SK-N-SH treated with all-trans-retinoic acid at 6 μM for 48 hours (cell line): Measurements from ENCODE around the gene BTG3.

Experiments
- ARNTL ChIP-seq: fragments of 450-650 bp; formaldehyde crosslinking; IDR thresholded peaks from 2 replicates; pipeline ENCODE4 v1.5.0; 2020; ENCODE audit warnings: low read depth, mild to moderate bottlenecking, moderate library complexity, borderline replicate concordance
- BACH2 ChIP-seq: fragments of 250-450 bp; sonication (Bioruptor Pico); IDR thresholded peaks from 2 replicates; pipeline ENCODE4 v1.9.0; 2021; ENCODE audit warnings: mild to moderate bottlenecking, borderline replicate concordance
- OSR1 ChIP-seq: fragments of 250-450 bp; sonication (Bioruptor Pico); IDR thresholded peaks from 2 replicates; pipeline ENCODE4 v1.8.0; 2022; ENCODE audit warnings: moderate library complexity, mild to moderate bottlenecking, inconsistent platforms
- TCF4 ChIP-seq: fragments of 250-450 bp; sonication (Bioruptor Pico); IDR thresholded peaks from 2 replicates; pipeline ENCODE4 v1.8.0; 2021; ENCODE audit warnings: mild to moderate bottlenecking, moderate library complexity, borderline replicate concordance
- ZNF70 ChIP-seq: fragments of 450-650 bp; formaldehyde crosslinking; IDR thresholded peaks from 2 replicates; pipeline ENCODE4 v1.5.0; 2020; ENCODE audit warnings: mild to moderate bottlenecking, moderate library complexity
- TF ChIP-seq, protein P1 (sequence below): fragments of 250-450 bp; sonication (Bioruptor Pico); IDR thresholded peaks from 2 replicates; pipeline ENCODE4 v1.8.0; 2020; ENCODE audit warnings: mild to moderate bottlenecking, moderate library complexity, borderline replicate concordance

DNA sequence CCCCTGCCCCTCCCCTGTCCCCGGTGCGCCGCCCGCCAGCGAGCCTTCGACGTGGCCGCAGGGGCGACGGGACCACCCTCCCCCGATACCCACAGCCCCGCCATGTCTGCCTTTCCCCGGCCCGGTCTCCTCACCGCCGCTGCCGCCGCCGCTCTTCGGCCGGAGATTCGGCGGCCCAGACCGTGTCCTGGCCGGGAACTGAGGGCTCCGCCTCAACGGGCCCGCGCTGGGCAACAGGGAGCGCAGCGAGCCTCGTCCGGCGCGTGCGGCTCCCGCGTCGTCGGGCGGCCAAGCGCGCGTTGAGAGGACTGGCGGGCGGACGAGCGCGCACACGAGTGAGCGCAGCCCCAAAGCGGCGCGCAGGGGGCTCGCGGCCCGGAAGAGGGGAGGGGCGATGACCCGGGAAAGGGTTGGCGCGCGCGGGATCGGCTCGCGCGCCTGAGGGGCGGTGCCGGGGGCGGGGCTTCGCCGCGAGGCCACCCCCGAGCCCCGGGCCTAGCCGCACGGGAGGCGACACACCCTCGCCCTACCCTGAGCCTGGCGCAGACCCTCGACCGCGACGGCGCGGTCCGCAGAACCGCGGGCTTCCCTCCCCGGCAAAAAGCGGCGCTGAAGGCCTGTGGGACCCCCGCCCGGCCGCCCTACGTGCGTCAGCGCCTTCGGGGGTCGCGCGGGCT lies at the start of gene BTG3:
- TF ChIP-seq OSR1 (CRISPR knock-in tag) (no peak), BACH2 (no peak), ZNF70 (CRISPR knock-in tag) (no peak), TCF4 (CRISPR knock-in tag) (no peak), ARNTL (no peak)
- TF ChIP-seq, protein P1, sequence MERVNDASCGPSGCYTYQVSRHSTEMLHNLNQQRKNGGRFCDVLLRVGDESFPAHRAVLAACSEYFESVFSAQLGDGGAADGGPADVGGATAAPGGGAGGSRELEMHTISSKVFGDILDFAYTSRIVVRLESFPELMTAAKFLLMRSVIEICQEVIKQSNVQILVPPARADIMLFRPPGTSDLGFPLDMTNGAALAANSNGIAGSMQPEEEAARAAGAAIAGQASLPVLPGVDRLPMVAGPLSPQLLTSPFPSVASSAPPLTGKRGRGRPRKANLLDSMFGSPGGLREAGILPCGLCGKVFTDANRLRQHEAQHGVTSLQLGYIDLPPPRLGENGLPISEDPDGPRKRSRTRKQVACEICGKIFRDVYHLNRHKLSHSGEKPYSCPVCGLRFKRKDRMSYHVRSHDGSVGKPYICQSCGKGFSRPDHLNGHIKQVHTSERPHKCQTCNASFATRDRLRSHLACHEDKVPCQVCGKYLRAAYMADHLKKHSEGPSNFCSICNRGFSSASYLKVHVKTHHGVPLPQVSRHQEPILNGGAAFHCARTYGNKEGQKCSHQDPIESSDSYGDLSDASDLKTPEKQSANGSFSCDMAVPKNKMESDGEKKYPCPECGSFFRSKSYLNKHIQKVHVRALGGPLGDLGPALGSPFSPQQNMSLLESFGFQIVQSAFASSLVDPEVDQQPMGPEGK (CRISPR knock-in tag): no peak
